ENCODE measurements around the gene TEX54.

GRCh38 chr11:62874851-62875250, 42.2 kb upstream of the TEX54 start:
- TF ChIP-seq POLR2AphosphoS5 (IDR thresholded peaks at IDR 0.05; ENCODE audit: borderline replicate concordance, low read depth, low read length) (no peak), EZH2 (IDR thresholded peaks at IDR 0.05) (no peak)
